Measurements from ENCODE around the gene TPM1. TPM values are rescaled to one million over a fixed set of nuclear protein-coding genes. Genes with fewer than 3 reads are reported as not detected.

The TPM1 gene
- total and polyA plus RNA-seq, 4 donors, result 64.7 to 101 (median 71.5) TPM

GRCh38 chr15:63038926-63039673 lies 3.4 kb upstream of the TPM1 start (continued):
- TF ChIP-seq CTCF (IDR thresholded peaks at IDR 0.05; ENCODE audit: low read depth, low read length, missing input control) (no peak), FOXA1 (IDR thresholded peaks at IDR 0.05) (no peak), FOXA2 (IDR thresholded peaks at IDR 0.05) (no peak), TAF1 (conservative IDR thresholded peaks at IDR 0.05) (no peak)

- H3K4me1 ChIP-seq (ENCODE audit: control insufficient read depth in 4 of 4, insufficient read depth in 4 of 4, low read length in 3 of 4), result peaks cover 3 to 23% (median 15%) of the 10 kb centered on the region in 4 donors
- no peaks in the 10 kb centered on the region for H3K9me3 ChIP-seq (ENCODE audit: control insufficient read depth in 4 of 4, low read length in 3 of 4)
- TF ChIP-seq ATF3 (IDR thresholded peaks at IDR 0.05), result no peak
- no peak for TF ChIP-seq NR2F2 (IDR thresholded peaks at IDR 0.05)
- no peak for TF ChIP-seq FOXA1 (IDR thresholded peaks at IDR 0.05)
- TF ChIP-seq RAD21 (IDR thresholded peaks at IDR 0.05), result no peak
- TF ChIP-seq REST (IDR thresholded peaks at IDR 0.05), result no peak
- TF ChIP-seq TAF1 (conservative IDR thresholded peaks at IDR 0.05), result no peak
- TF ChIP-seq SP1 (IDR thresholded peaks at IDR 0.05), result no peak
- TF ChIP-seq RXRA (IDR thresholded peaks at IDR 0.05), result no peak
- no peak for DNase-seq (ENCODE audit: low spot score)
- H3K36me3 ChIP-seq (ENCODE audit: control insufficient read depth in 4 of 4, insufficient read depth in 3 of 4, low read depth in 1 of 4, low read length in 3 of 4), result no peaks in the 10 kb centered on the region
- H3K27ac ChIP-seq (ENCODE audit: low read depth in 1 of 2, low read length in 2 of 2), result no peak overlapping the region
- H3K9ac ChIP-seq (ENCODE audit: low read depth in 1 of 2, low read length in 2 of 2), result no peak overlapping the region
- H3K27me3 ChIP-seq (ENCODE audit: control insufficient read depth in 4 of 4, insufficient read depth in 4 of 4, low read length in 3 of 4), result peaks cover 0 to 5% (median 0%) of the 10 kb centered on the region in 4 donors
- H3K4me3 ChIP-seq (ENCODE audit: low read depth in 1 of 3, low read length in 3 of 3), result no peak overlapping the region
- WGBS, result 90% methylated on average over 4 of the region's 4 CpGs
Observed at GRCh38 chr15:63039811-63040210, 2.7 kb upstream of the TPM1 start.

- Histone ChIP-seq H3K4me1 (ENCODE audit: control insufficient read depth in 4 of 4, insufficient read depth in 4 of 4, low read length in 3 of 4) (peaks cover 3 to 23% (median 15%) of the 10 kb centered on the region in 4 donors), H3K4me3 (ENCODE audit: low read depth in 1 of 3, low read length in 3 of 3) (no peak overlapping the region), H3K27me3 (ENCODE audit: control insufficient read depth in 4 of 4, insufficient read depth in 4 of 4, low read length in 3 of 4) (peaks cover 0 to 5% (median 0%) of the 10 kb centered on the region in 4 donors), H3K9ac (ENCODE audit: low read depth in 1 of 2, low read length in 2 of 2) (no peak overlapping the region), H3K9me3 (ENCODE audit: control insufficient read depth in 4 of 4, low read length in 3 of 4) (no peaks in the 10 kb centered on the region), H3K36me3 (ENCODE audit: control insufficient read depth in 4 of 4, insufficient read depth in 3 of 4, low read depth in 1 of 4, low read length in 3 of 4) (no peaks in the 10 kb centered on the region), H3K27ac (ENCODE audit: low read depth in 1 of 2, low read length in 2 of 2) (no peak overlapping the region)
- 90% methylated on average over 6 of the region's 6 CpGs for WGBS
- TF ChIP-seq NR2F2 (IDR thresholded peaks at IDR 0.05) (no peak), TAF1 (conservative IDR thresholded peaks at IDR 0.05) (no peak), HNF4G (IDR thresholded peaks at IDR 0.05) (no peak), SP1 (IDR thresholded peaks at IDR 0.05) (no peak), CTCF (IDR thresholded peaks at IDR 0.05; ENCODE audit: low read depth, low read length, missing input control) (no peak), JUND (IDR thresholded peaks at IDR 0.05) (no peak), FOXA1 (IDR thresholded peaks at IDR 0.05) (no peak), YY1 (IDR thresholded peaks at IDR 0.05) (no peak), MAX (IDR thresholded peaks at IDR 0.05) (no peak)
- no peak for DNase-seq (ENCODE audit: low spot score)
Observed at GRCh38 chr15:63040509-63040908, 2.0 kb upstream of the TPM1 start.

Measured in liver (tissue), 9 donors.